ENCODE data around the gene TATDN3. TPM values are rescaled to one million over a fixed set of nuclear protein-coding genes. Genes with fewer than 3 reads are reported as not detected.

TATDN3 gene
- total and polyA plus RNA-seq, 9 of the 15 experiments (the other 6 are each of a cell fraction or from before 2014, with no cell fraction given), result 18.3 to 79.9 (median 28.2) TPM

- BruUV-seq (replicated peaks), result no TSS peak
- Histone ChIP-seq H3K27ac (ENCODE audit: extremely low read depth, low read depth, low read length) (peak within 1 kb of the TSS; percentile 85), H3K79me2 (ENCODE audit: control insufficient read depth, insufficient read depth, low read length) (peaks cover 48% of the 10 kb centered on the region), H3K4me3 (peak within 1 kb of the TSS; percentile 69), H3K36me3 (ENCODE audit: control insufficient read depth, insufficient read depth, low read length) (peaks cover 12% of the 10 kb centered on the region; the same call in 2 of the 3 replicates), H3K4me2 (ENCODE audit: insufficient read depth, low read length) (peak within 1 kb of the TSS; percentile 97), H3K4me1 (replicated peaks in 1 of 2; ENCODE audit: control insufficient read depth in 2 of 2, insufficient read depth in 2 of 2, low read length in 2 of 2) (peaks cover 29 to 31% of the 10 kb centered on the region in 2 experiments; a peak in 4 of 5 replicates), H2AFZ (ENCODE audit: low read depth, low read length) (peak within 1 kb of the TSS; percentile 97), H3K9me1 (ENCODE audit: control insufficient read depth, insufficient read depth, low read length) (no peaks in the 10 kb centered on the region), H3K9ac (ENCODE audit: insufficient read depth in 1 of 2, low read depth in 2 of 2, low read length in 2 of 2) (peak within 1 kb of the TSS; percentile 77 to 92), H3K27me3 (ENCODE audit: control insufficient read depth in 2 of 2, insufficient read depth in 2 of 2, low read length in 2 of 2) (no peaks in the 10 kb centered on the region), H4K20me1 (replicated peaks; ENCODE audit: control insufficient read depth, insufficient read depth, low read length) (peaks cover 13% of the 10 kb centered on the region; the same call in 1 of the 2 replicates), H3K9me3 (replicated peaks; ENCODE audit: control insufficient read depth, insufficient read depth, low read depth, low read length) (no peaks in the 10 kb centered on the region)
- peak; percentile 99 to 100 (median 100) for DNase-seq (ENCODE audit: extremely low read depth in 1 of 4, low spot score in 3 of 4)
- peak; percentile 96 for ATAC-seq
- FAIRE-seq, result peak; percentile 90
- POLR2A ChIA-PET, result interaction anchor here (0.6 to 1.5 kb wide), 20 partner anchors 10 to 519 kb away, joined by 3 to 12 read pairs (median 4); partner anchors contain the start of gene SPATA45
- intact Hi-C loops (cut with micrococcal nuclease) (loop anchor here (5.0 kb wide), 1 partner anchor 59 kb away; no protein-coding TSS in a partner anchor), in situ Hi-C loops (cut with MboI) (no loop called here)
- WGBS (ENCODE audit: insufficient coverage, low coverage, missing lambda C conversion rate), result under 1% methylated on average over 39 of the region's 54 CpGs
- CTCF ChIA-PET (ENCODE audit: low intra/inter-chr PET ratio), result no interaction called here
- no peak for TF ChIP-seq BRD4 (IDR thresholded peaks at IDR 0.05)
- TF ChIP-seq ZNF121 (CRISPR knock-in tag; conservative IDR thresholded peaks at IDR 0.05), result no peak
- peak; percentile 74; the same call in 1 of the 2 replicates for TF ChIP-seq E2F3 (CRISPR knock-in tag; IDR thresholded peaks at IDR 0.05)
- no peak for TF ChIP-seq STAT5B (CRISPR knock-in tag; IDR thresholded peaks at IDR 0.05)
- TF ChIP-seq ZHX1 (conservative IDR thresholded peaks at IDR 0.05; ENCODE audit: low read length), result no peak; the same call in 1 of the 2 replicates
- no peak for TF ChIP-seq SNRNP70 (optimal IDR thresholded peaks at IDR 0.05; ENCODE audit: low read depth, low read length)
- peak in 1 of 2 experiments; percentile 83; a peak in 2 of 4 replicates for TF ChIP-seq RCOR1 (IDR thresholded peaks at IDR 0.05; ENCODE audit: borderline replicate concordance in 1 of 2, low read depth in 2 of 2, low read length in 2 of 2)
- TF ChIP-seq GABPA (tag; conservative IDR thresholded peaks at IDR 0.05; ENCODE audit: low read depth), result peak; percentile 71
- TF ChIP-seq RREB1 (CRISPR knock-in tag; IDR thresholded peaks at IDR 0.05), result no peak; the same call in 1 of the 2 replicates
- no peak for TF ChIP-seq ZNF584 (CRISPR knock-in tag; IDR thresholded peaks at IDR 0.05; ENCODE audit: low read depth)
- no peak for TF ChIP-seq SLC30A9 (CRISPR knock-in tag; IDR thresholded peaks at IDR 0.05)
- TF ChIP-seq NR0B1 (IDR thresholded peaks at IDR 0.05; ENCODE audit: partially characterized antibody), result no peak
These were observed 66.3 kb downstream of the TATDN3 start, which contains the start of gene FLVCR1 for GRCh38 chr1:212857992-212858460. Gene FLVCR1 (plus strand): TSS chr1:212858275. CDS start chr1:212858453, 178 bp downstream.
